ENCODE measurements around the gene SEMA3G. TPM values are rescaled to one million over a fixed set of nuclear protein-coding genes. Genes with fewer than 3 reads are reported as not detected.

Gene SEMA3G
- polyA plus RNA-seq, 2 of the 4 experiments (the other 2 are of a cell fraction), result 0.08 to 0.13 TPM

GRCh38 chr3:52396907-52397591, 47.9 kb downstream of the SEMA3G start:
- Histone ChIP-seq H3K4me1 (no peaks in the 10 kb centered on the region), H3K4me2 (no peak overlapping the region), H3K4me3 (no peak overlapping the region), H3K27ac (no peak overlapping the region), H3K9me3 (no peaks in the 10 kb centered on the region)
- ATAC-seq (no peak), FAIRE-seq (no peak), DNase-seq (ENCODE audit: low read depth in 1 of 2, low spot score in 1 of 2) (no peak)
- no peak for TF ChIP-seq HMGXB4 (CRISPR knock-in tag; IDR thresholded peaks at IDR 0.05; ENCODE audit: borderline replicate concordance)
- TF ChIP-seq FOSB (CRISPR knock-in tag; IDR thresholded peaks at IDR 0.05), result no peak
- TF ChIP-seq RNF2 (IDR thresholded peaks at IDR 0.05; ENCODE audit: borderline replicate concordance, low read depth), result no peak
- TF ChIP-seq HEYL (CRISPR knock-in tag; IDR thresholded peaks at IDR 0.05), result no peak
- TF ChIP-seq, protein P1, sequence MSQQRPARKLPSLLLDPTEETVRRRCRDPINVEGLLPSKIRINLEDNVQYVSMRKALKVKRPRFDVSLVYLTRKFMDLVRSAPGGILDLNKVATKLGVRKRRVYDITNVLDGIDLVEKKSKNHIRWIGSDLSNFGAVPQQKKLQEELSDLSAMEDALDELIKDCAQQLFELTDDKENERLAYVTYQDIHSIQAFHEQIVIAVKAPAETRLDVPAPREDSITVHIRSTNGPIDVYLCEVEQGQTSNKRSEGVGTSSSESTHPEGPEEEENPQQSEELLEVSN (IDR thresholded peaks at IDR 0.05; ENCODE audit: borderline replicate concordance, low read depth), result no peak
- no peak for TF ChIP-seq HOXB13 (CRISPR knock-in tag; IDR thresholded peaks at IDR 0.05; ENCODE audit: low read depth)
- TF ChIP-seq ZC3H11A (IDR thresholded peaks at IDR 0.05), result no peak
- TF ChIP-seq RFX5 (IDR thresholded peaks at IDR 0.05), result no peak
- TF ChIP-seq SREBF2 (IDR thresholded peaks at IDR 0.05), result no peak
- no peak for TF ChIP-seq NR3C1 (IDR thresholded peaks at IDR 0.05)
- TF ChIP-seq HES2 (IDR thresholded peaks at IDR 0.05), result no peak
- TF ChIP-seq NFE2L2 (conservative IDR thresholded peaks at IDR 0.05; ENCODE audit: low read length), result no peak
- no CpG with 5 or more reads among the region's 10 CpGs for WGBS (ENCODE audit: missing lambda C conversion rate)
- ChIA-PET POLR2A (no interaction called here), CTCF (interaction anchor here (2.4 kb wide), 1 partner anchor 8 kb away, joined by 9 read pairs; no protein-coding TSS in a partner anchor)

DNA sequence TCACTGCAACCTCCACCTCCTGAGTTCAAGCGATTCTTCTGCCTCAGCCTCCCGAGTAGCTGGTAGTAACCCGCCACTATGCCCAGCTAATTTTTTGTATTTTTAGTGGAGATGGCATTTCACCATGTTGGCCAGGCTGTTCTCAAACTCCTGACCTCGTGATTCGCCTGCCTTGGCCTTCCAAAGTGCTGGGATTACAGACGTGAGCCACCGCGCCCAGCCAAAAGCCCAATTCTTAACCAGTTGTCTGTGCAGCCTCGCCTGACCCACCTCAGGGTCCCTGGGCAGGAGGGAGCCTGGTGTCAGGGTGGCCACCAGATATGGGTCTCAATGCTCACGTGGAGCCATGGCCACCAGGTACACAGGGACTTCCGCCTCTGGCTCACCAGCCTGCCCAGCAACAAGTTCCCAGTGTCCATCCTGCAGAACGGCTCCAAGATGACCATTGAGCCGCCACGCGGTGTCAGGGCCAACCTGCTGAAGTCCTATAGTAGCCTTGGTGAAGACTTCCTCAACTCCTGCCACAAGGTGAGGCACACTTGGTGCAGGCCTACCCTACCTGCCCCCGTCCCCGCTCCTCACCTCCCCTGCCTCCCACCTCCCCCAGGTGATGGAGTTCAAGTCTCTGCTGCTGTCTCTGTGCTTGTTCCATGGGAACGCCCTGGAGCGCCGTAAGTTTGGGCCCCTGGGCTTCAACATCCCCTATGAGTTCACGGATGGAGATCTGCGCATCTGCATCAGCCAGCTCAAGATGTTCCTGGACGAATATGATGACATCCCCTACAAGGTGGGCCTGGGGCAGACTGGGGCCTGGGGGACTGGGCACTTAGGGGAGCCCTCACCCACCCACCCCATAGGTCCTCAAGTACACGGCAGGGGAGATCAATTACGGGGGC, 48.6 kb downstream of the SEMA3G start:
- Histone ChIP-seq H3K9me3 (no peaks in the 10 kb centered on the region), H3K4me3 (no peak overlapping the region), H3K4me2 (no peak overlapping the region), H3K27ac (no peak overlapping the region), H3K4me1 (no peaks in the 10 kb centered on the region)
- POLR2A ChIA-PET, result no interaction called here
- ATAC-seq (no peak), FAIRE-seq (no peak), DNase-seq (ENCODE audit: low read depth in 1 of 2, low spot score in 1 of 2) (no peak)
- 66% methylated on average over 11 of the region's 25 CpGs for WGBS (ENCODE audit: missing lambda C conversion rate)
- TF ChIP-seq HOXB13 (CRISPR knock-in tag; IDR thresholded peaks at IDR 0.05; ENCODE audit: low read depth), result no peak
- CTCF ChIA-PET, result interaction anchor here (2.4 kb wide), 1 partner anchor 7 kb away, joined by 9 read pairs; no protein-coding TSS in a partner anchor

GRCh38 chr3:52395503-52395865, 49.4 kb downstream of the SEMA3G start:
- ATAC-seq, result no peak
- Histone ChIP-seq H3K9me3 (no peaks in the 10 kb centered on the region), H3K27ac (no peak overlapping the region), H3K4me1 (no peaks in the 10 kb centered on the region), H3K4me3 (no peak overlapping the region), H3K4me2 (no peak overlapping the region)
- WGBS (ENCODE audit: missing lambda C conversion rate), result 45% methylated on average over 5 of the region's 8 CpGs
- CTCF ChIA-PET, result interaction anchor here (1.1 kb wide), 1 partner anchor 9 kb away, joined by 3 read pairs; no protein-coding TSS in a partner anchor
- POLR2A ChIA-PET, result no interaction called here
- no peak for FAIRE-seq
- no peak for DNase-seq (ENCODE audit: low read depth in 1 of 2, low spot score in 1 of 2)
- TF ChIP-seq KDM1A (IDR thresholded peaks at IDR 0.05; ENCODE audit: low read depth), result no peak
- no peak for TF ChIP-seq FOSB (CRISPR knock-in tag; IDR thresholded peaks at IDR 0.05)
- no peak for TF ChIP-seq RARB (CRISPR knock-in tag; IDR thresholded peaks at IDR 0.05)
- no peak for TF ChIP-seq SMC3 (IDR thresholded peaks at IDR 0.05)
- TF ChIP-seq CBX8 (IDR thresholded peaks at IDR 0.05), result no peak
- TF ChIP-seq MAFK (IDR thresholded peaks at IDR 0.05; ENCODE audit: partially characterized antibody), result no peak
- no peak for TF ChIP-seq FOSL2 (IDR thresholded peaks at IDR 0.05)
- no peak for TF ChIP-seq FOSL2 (CRISPR knock-in tag; IDR thresholded peaks at IDR 0.05)
- TF ChIP-seq TFCP2L1 (CRISPR knock-in tag; IDR thresholded peaks at IDR 0.05), result no peak
- no peak for TF ChIP-seq MAZ (IDR thresholded peaks at IDR 0.05; ENCODE audit: borderline replicate concordance, low read depth, low read length)
- no peak for TF ChIP-seq POLR2A (IDR thresholded peaks at IDR 0.05; ENCODE audit: low read length)
- TF ChIP-seq EP300 (IDR thresholded peaks at IDR 0.05), result no peak
- no peak for TF ChIP-seq HES2 (IDR thresholded peaks at IDR 0.05)
- TF ChIP-seq, protein P2, sequence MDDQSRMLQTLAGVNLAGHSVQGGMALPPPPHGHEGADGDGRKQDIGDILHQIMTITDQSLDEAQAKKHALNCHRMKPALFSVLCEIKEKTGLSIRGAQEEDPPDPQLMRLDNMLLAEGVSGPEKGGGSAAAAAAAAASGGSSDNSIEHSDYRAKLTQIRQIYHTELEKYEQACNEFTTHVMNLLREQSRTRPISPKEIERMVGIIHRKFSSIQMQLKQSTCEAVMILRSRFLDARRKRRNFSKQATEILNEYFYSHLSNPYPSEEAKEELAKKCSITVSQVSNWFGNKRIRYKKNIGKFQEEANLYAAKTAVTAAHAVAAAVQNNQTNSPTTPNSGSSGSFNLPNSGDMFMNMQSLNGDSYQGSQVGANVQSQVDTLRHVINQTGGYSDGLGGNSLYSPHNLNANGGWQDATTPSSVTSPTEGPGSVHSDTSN (IDR thresholded peaks at IDR 0.05), result no peak
- TF ChIP-seq ZC3H11A (IDR thresholded peaks at IDR 0.05), result no peak
- TF ChIP-seq, protein P3, sequence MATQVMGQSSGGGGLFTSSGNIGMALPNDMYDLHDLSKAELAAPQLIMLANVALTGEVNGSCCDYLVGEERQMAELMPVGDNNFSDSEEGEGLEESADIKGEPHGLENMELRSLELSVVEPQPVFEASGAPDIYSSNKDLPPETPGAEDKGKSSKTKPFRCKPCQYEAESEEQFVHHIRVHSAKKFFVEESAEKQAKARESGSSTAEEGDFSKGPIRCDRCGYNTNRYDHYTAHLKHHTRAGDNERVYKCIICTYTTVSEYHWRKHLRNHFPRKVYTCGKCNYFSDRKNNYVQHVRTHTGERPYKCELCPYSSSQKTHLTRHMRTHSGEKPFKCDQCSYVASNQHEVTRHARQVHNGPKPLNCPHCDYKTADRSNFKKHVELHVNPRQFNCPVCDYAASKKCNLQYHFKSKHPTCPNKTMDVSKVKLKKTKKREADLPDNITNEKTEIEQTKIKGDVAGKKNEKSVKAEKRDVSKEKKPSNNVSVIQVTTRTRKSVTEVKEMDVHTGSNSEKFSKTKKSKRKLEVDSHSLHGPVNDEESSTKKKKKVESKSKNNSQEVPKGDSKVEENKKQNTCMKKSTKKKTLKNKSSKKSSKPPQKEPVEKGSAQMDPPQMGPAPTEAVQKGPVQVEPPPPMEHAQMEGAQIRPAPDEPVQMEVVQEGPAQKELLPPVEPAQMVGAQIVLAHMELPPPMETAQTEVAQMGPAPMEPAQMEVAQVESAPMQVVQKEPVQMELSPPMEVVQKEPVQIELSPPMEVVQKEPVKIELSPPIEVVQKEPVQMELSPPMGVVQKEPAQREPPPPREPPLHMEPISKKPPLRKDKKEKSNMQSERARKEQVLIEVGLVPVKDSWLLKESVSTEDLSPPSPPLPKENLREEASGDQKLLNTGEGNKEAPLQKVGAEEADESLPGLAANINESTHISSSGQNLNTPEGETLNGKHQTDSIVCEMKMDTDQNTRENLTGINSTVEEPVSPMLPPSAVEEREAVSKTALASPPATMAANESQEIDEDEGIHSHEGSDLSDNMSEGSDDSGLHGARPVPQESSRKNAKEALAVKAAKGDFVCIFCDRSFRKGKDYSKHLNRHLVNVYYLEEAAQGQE (IDR thresholded peaks at IDR 0.05), result no peak
- no peak for TF ChIP-seq HDAC2 (IDR thresholded peaks at IDR 0.05)
